ENCODE results near the gene PRPF38A.

PRPF38A gene

DNA sequence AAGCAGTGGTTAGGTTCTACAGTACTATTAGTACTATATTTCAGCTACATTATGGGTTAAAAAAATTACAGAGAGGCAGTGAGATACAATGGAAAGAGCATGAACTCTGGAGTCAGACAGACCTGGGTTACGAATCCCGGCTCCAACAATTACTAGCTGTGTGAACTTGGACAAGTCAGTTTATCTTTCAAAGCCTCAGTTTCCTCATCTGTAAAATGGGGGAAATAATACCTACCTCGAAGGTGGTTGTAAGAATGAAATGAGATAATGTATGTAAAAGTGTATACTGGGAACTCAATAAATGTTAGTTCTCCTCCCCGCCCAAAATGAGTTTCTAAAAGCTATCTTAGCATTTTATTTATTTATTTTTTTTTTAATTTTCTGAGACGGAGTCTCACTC, 59.5 kb downstream of the PRPF38A start:
- no peak for DNase-seq

DNA sequence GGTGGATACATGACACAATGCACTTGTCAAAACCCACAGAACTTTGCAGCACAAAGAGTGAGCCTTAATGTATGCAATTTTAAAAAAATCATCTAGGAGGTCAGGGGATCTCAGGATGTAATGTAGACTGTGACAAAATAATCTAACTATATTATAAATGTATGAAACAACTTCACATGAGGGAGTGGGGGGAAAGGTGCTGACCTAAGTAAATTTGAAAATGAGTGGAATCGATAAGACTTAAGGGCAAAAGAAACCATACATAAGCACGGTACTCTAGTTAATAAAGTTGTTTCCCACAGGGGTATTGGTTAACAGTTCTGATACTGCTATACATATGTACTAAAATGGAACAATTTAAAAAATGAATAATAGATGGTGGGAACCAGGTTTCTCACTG, 64.7 kb downstream of the PRPF38A start:
- DNase-seq = no peak
